Stimulated activated CD4-positive, alpha-beta T cell treated with anti-CD3 and anti-CD28 coated beads, Interleukin-15, amount 100 ng/mL, for 24 hours (primary cell): ENCODE results near the gene SLC33A1.
A peak's percentile ranks its signal among the peaks of the same experiment; 100 is the strongest.
"Not testable (repeated sequence)": the region's sequence is repeated elsewhere in the genome, so short reads cannot be mapped to it uniquely, and the experiment has no call there.

Experiments
- DNase-seq: peaks from one replicate; pipeline ENCODE4 v3.0.0-alpha.2; 2020

SLC33A1 gene

GRCh38 chr3:155861476-155862183 lies 7.4 kb upstream of the SLC33A1 start:
- DNase-seq, result no peak

- not testable (repeated sequence) for DNase-seq
Observed at GRCh38 chr3:155860424-155860823, 6.2 kb upstream of the SLC33A1 start.

- DNase-seq, result no peak
Observed at GRCh38 chr3:155859859-155860258, 5.6 kb upstream of the SLC33A1 start.

- DNase-seq, result peak; percentile 45
Observed at GRCh38 chr3:155853214-155854140, 750 bp downstream of the SLC33A1 start.

- no peak for DNase-seq
Observed at GRCh38 chr3:155852341-155852740, 1.9 kb downstream of the SLC33A1 start.

GRCh38 chr3:155849404-155849803 lies 4.8 kb downstream of the SLC33A1 start:
- not testable (repeated sequence) for DNase-seq

GRCh38 chr3:155847993-155848392 lies 6.2 kb downstream of the SLC33A1 start:
- DNase-seq, result no peak

GRCh38 chr3:155846119-155846518 lies 8.1 kb downstream of the SLC33A1 start:
- DNase-seq, result no peak

GRCh38 chr3:155843569-155843968 lies 10.7 kb downstream of the SLC33A1 start:
- DNase-seq, result no peak

- no peak for DNase-seq
Observed at GRCh38 chr3:155835341-155836071, 18.7 kb downstream of the SLC33A1 start.

- DNase-seq, result not testable (repeated sequence)
Observed at GRCh38 chr3:155828490-155829098, 25.6 kb downstream of the SLC33A1 start.

GRCh38 chr3:155815030-155815545 lies 39.1 kb downstream of the SLC33A1 start:
- DNase-seq, result no peak

- not testable (repeated sequence) for DNase-seq
Observed at GRCh38 chr3:155813224-155813623, 41.0 kb downstream of the SLC33A1 start.

GRCh38 chr3:155809181-155809580 lies 45.0 kb downstream of the SLC33A1 start:
- DNase-seq, result no peak

- no peak for DNase-seq
Observed at GRCh38 chr3:155807823-155808222, 46.4 kb downstream of the SLC33A1 start.

- DNase-seq, result peak; percentile 85
Observed at GRCh38 chr3:155805802-155806618, 48.2 kb downstream of the SLC33A1 start, which contains the start of gene C3orf33. C3orf33 (minus strand) TSS chr3:155806278; CDS start chr3:155806252, 26 bp downstream.

GRCh38 chr3:155805204-155805801 lies 48.9 kb downstream of the SLC33A1 start:
- DNase-seq, result peak; percentile 75

- DNase-seq, result no peak
Observed at GRCh38 chr3:155804323-155804722, 49.9 kb downstream of the SLC33A1 start.

- no peak for DNase-seq
Observed at GRCh38 chr3:155792532-155792931, 61.7 kb downstream of the SLC33A1 start.

- no peak for DNase-seq
Observed at GRCh38 chr3:155791190-155791589, 63.0 kb downstream of the SLC33A1 start.
